ENCODE data around the gene RAB9A. TPM values are rescaled to one million over a fixed set of nuclear protein-coding genes. Genes with fewer than 3 reads are reported as not detected.
A peak's percentile ranks its signal among the peaks of the same experiment; 100 is the strongest.

The RAB9A gene
- total and polyA plus RNA-seq, 10 of the 15 experiments (the other 5 are each of a cell fraction or from before 2014, with no cell fraction given): 42.1 to 142 (median 49.9) TPM

- CTCF ChIA-PET: interaction anchor here (0.9 to 10.2 kb wide), 11 partner anchors 10 to 333 kb away, joined by 3 to 89 read pairs (median 6); partner anchors contain the start of genes OFD1, RAB9A and TRAPPC2
- RAD21 ChIA-PET (ENCODE audit: unreplicated experiment): interaction anchor here (1.2 to 11.4 kb wide), 13 partner anchors 9 to 611 kb away, joined by 3 to 201 read pairs (median 22); partner anchors contain the start of genes GEMIN8, OFD1, RAB9A and TCEANC
- Histone ChIP-seq H3K27me3 (replicated peaks in 1 of 2; ENCODE audit: control insufficient read depth in 2 of 2, insufficient read depth in 2 of 2, low read length in 1 of 2) (no peaks in the 10 kb centered on the region), H3K79me2 (ENCODE audit: control insufficient read depth, insufficient read depth, low read length) (peaks cover 98% of the 10 kb centered on the region), H2AFZ (ENCODE audit: control insufficient read depth, low read depth, low read length) (no peak overlapping the region), H4K20me1 (ENCODE audit: control insufficient read depth, insufficient read depth) (peaks cover 5% of the 10 kb centered on the region), H3K9me3 (replicated peaks; ENCODE audit: control insufficient read depth, insufficient read depth, low read length) (no peaks in the 10 kb centered on the region; the same call in 2 of the 3 replicates), H3K4me2 (ENCODE audit: control insufficient read depth, insufficient read depth) (peak overlapping the region; percentile 77), H3K27ac (ENCODE audit: control insufficient read depth, insufficient read depth) (peak overlapping the region; percentile 69), H3K4me1 (ENCODE audit: control insufficient read depth, insufficient read depth, low read length) (peaks cover 37% of the 10 kb centered on the region), H3K4me3 (peak overlapping the region; percentile 49), H3K36me3 (ENCODE audit: control insufficient read depth in 2 of 2, insufficient read depth in 2 of 2, low read length in 1 of 2) (peaks cover 1 to 3% of the 10 kb centered on the region in 2 experiments; a peak in 2 of 4 replicates), H3K9ac (ENCODE audit: control insufficient read depth, insufficient read depth, low read length) (peak overlapping the region; percentile 37)
- 79% methylated on average over 1 of the region's 1 CpG for WGBS (ENCODE audit: insufficient coverage, insufficient replicate concordance, low lambda C conversion rate, missing lambda C conversion rate)
- POLR2A ChIA-PET: interaction anchor here (0.6 to 10.2 kb wide), 14 partner anchors 10 to 692 kb away, joined by 3 to 130 read pairs (median 6); partner anchors contain the start of genes OFD1, RAB9A and TRAPPC2
- DNase-seq (ENCODE audit: low read depth, low spot score) (no peak), FAIRE-seq (no peak), ATAC-seq (no peak)
- TF ChIP-seq ZBTB4 (CRISPR knock-in tag; IDR thresholded peaks at IDR 0.05): no peak
- 0 out of 2 replicates have a peak, but pooled peaks have one; percentile 10 for TF ChIP-seq RAD51 (IDR thresholded peaks at IDR 0.05)
- SMC1A ChIA-PET (ENCODE audit: uncharacterized antibody, unreplicated experiment): interaction anchor here (0.7 to 13.8 kb wide), 16 partner anchors 12 to 153 kb away, joined by 3 to 198 read pairs (median 6); partner anchors contain the start of genes OFD1, RAB9A and TRAPPC2
- in situ Hi-C loops (cut with MboI) (no loop called here), intact Hi-C loops (cut with micrococcal nuclease; ENCODE audit: unreplicated experiment) (loop anchor here (10.0 kb wide), 1 partner anchor 744 kb away; no protein-coding TSS in a partner anchor)
- BruUV-seq (replicated peaks): no TSS peak
Measured at GRCh38 chrX:13698432-13698831, 9.5 kb downstream of the RAB9A start.
